GM11168 (cell line): Measurements from ENCODE around the gene CCR1.

Source experiments
- in situ Hi-C: fragments of 300-500 bp; cut with MboI; formaldehyde crosslinking; loops from one replicate; pipeline ENCODE4 v1.12.0; 2022; ENCODE audit warnings: low sequenced_read_pairs; ENCODE audit not compliant: unreplicated experiment

The CCR1 gene

DNA sequence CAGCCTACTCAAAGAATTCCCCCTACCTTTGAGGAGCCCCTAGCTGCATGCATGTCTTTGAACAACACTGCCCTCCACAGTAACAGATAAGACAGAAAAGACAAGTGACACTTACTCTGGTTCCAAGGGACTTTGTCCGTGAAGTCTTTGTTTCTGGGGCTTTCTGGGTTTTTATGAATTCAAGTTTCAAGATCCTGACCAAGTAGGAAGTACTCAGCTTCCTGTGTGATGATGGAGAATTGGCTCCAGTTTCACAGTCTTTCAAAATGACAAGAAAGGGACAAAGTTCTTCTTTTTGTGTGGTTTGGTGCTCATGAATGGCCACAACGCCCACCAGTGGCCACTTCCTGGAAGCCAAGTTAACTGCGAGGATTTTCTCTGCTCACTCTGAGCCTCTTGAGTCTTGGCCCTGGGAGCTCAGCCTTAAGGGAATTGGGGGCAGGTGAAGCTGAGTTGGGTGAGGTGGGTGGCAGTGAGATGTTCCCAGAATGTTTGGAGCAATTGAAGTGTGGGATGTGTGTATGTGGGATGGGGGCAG is at the start of gene CCR1:
TSS of gene CCR1 (minus strand) at position 147 of the 538 bp plus-strand sequence. CDS start 4,000 bp downstream, outside the sequence.
- in situ Hi-C loops = loop anchor here (5.0 kb wide), 1 partner anchor 121 kb away; no protein-coding TSS in a partner anchor

DNA sequence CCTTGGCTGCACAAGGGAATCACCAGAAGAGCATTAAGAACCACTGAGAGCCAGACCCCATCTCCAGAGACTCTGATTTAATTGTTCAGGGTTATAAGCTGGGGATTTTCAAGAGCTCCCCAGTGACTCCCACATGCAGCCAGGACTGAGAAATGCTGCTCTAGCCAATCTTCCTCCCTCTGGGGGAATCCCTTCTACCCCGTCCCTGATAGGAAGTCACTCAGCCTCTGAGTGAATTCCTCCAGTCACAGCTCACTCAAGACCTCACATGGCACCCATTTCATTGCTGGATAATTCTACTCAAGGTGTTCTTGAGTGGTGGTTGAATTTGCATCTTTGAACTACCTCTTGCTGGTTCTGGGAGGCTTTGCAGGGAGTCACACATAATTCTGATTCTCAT is 44.9 kb upstream of the CCR1 start:
- in situ Hi-C loops = no loop called here

DNA sequence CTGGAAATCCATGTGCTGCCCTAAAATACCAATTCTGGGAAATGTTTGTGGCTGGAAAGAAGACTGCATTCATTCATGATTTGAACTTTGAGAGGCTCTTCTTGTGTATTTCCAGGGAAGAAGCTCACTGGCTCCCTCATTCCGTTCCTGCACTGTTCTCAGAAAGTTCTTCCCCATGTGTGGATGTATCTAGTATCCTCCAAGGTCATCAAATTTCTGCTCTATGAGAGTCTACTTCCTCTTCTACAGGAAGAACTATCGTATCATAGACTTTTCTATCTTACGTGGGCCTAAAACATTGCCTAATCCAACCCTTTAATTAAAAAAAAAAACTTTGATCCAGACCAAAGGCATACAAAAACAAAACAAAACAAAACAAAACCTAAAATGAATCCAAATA is 37.0 kb upstream of the CCR1 start:
- in situ Hi-C loops = no loop called here

DNA sequence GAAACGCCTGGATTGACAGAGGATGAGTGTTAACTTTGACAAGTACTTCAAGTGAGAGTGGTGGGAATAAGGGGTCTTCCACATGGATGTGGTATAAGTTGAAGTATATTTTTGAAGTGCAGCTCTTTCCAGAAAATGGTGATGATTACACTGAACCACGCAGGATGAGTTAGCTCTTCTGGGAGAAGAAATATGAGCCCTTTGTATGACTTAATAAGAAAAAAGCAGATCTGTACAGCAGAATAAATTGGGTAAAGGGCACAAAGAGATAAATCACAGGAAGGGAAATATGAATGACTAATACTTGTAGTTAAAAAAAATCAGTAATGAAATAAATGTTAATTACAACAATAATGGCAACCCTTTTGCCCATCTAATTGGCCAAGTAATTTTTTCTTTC is 35.4 kb upstream of the CCR1 start:
- in situ Hi-C loops = no loop called here

DNA sequence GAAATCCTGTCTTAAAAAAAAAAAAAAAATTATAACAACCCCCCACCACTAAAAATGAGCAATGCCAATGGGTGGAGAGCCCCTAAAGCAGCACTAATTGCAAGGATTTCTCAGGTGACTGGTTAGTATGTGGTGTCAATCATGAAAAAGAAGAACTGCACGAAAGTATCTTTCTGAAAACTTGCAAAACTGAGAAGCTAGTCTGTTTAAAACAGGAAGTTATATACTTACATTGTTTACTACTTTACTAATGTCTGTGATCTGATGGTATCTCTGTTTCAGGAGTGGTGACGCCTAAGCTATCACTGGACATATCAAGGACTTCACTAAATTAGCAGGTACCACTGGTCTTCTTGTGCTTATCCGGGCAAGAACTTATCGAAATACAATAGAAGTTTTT is 34.0 kb upstream of the CCR1 start, which contains the start of gene CCR3:
TSS of gene CCR3 (plus strand) at position 341 of the 400 bp plus-strand sequence. CDS start 22,699 bp downstream, outside the sequence.
- in situ Hi-C loops = no loop called here

DNA sequence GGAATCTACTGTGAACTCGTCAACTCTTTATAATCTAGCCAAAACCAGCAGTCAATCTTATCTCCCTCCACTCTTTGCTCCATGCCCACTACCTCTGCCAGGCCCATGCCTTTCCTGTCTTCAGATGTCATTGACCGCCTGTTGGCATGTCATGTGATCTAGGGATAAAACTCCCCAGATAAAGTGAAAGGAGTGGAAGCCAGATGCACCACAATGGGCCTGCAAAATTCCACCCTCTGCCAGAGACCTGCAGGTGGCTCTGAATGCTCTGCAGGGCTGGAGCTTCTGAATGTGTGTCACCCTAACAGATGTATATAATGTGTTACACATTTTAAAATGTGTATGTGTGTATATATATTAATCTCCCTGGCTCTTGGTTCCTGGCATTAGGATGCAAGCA is 31.8 kb upstream of the CCR1 start:
- in situ Hi-C loops = no loop called here

DNA sequence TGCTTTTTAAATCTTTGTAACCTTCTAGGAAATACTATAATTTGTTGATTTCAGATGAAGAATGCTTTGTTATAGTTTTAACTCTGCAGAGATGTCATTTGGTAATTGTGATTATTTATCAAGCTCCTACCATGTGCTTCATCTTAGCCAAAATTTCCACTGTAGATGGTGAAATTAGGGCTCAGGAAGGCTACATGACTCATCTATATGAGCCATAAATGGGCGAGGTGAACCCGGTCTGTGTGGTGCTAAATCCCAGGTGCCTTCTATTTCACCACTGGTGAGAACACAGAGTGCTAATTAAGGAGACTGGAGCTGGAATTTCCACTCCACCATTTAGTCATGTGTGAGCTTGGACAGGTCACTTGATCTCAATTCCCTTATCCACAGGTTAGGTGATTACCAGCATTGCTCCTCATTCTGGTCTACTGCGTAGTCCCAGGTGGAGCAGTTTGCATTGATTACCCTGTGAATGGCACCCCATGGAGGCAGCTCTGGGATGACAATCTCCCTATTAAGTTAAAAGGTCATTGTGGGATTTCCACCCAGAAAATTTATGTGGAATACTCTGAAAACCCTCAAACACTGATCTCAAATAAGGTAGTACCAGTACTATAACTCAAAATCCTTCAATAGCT is 31.3 kb upstream of the CCR1 start:
- in situ Hi-C loops = no loop called here

DNA sequence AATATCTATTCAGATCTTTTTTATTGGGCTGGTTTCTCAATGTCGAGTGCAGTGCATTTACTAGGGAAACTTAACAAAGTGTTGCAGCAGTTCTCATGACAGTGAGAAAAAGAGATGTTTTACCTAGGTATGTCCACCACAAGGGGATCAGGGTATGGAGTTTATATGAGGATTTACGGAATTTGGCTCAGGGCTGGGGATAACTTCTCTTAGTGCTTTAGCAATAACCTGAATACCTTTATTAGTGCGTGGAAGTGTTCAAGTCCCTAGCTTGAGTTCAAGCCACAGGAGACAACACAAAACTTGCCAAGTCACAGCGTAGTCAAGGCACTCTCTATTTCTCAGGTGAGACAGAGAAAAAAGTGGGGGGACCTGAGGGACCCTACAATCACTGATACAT is 30.3 kb upstream of the CCR1 start:
- in situ Hi-C loops = no loop called here

DNA sequence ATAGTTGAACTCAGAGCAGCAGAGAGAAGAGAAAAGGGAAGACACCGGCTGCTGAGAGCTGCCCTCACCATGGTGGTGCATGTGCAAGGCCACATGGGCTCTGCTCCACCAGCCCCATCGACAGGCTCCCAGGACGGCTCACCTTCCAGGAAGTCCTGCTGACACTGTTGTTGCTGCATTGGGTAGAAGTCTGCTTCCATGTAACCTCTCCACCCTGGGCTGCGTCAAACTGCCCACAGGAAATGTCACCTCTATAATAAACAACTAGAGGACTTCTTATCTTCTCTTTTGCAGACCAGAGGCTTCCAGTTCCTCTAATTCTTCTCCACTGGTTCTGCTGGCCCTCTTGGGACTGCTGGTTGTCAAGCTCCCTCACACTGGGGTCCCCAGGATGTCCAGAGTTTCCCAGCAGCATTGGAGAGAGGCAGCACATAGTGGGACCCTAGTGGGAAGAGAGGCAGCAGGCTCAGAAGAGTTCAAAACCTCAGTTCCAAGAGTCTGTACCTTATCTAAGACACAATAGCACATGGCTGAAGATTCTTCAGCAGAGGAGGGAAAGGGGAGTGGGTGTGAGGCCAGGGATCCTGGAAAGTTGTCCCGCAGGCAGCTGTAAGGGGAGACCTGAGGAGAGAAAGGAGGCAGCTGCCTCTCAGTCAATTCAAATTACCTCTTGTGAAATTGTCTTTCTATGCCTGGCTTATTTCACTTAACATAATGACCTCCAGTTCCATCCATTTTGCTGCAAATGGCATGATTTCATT is 28.4 kb upstream of the CCR1 start:
- in situ Hi-C loops = no loop called here

DNA sequence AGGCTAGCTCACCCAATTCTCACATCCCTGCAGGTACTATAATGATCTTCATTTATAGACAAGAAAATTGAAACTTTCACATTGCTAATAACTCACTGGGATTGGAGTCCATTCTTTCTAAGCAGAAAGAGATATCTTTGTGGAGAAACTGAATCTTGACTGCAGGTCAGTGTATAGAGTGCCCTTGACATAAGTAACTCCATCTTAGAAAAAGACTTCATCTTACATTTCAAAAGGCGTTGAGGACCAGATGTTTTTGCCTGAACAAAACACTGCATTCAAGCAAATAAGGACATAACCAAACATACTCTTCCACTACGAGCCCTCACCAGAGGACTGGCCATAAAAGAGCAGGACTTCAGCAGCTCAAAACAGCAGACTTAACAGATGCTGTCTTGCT is 27.3 kb upstream of the CCR1 start:
- in situ Hi-C loops = no loop called here

DNA sequence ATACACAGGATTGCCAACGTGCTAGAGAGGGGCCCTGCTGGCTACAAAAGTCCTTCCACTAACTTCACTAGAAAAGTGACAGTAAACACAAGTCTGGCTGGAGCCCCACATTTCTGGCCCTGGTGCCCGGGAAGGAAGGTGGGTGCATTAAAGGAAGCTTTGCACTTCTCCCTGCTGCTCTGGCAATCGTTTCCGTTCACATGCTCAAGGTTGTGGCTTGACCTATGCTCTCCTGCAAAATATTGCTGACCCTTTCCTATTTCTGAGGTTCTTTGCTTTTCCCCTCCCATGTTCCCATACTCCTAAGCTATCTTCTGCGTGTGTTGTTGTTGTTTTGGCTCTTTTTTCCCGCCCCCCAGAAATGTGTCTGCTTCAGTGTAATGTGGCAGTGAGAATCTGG is 25.1 kb upstream of the CCR1 start:
- in situ Hi-C loops = no loop called here

DNA sequence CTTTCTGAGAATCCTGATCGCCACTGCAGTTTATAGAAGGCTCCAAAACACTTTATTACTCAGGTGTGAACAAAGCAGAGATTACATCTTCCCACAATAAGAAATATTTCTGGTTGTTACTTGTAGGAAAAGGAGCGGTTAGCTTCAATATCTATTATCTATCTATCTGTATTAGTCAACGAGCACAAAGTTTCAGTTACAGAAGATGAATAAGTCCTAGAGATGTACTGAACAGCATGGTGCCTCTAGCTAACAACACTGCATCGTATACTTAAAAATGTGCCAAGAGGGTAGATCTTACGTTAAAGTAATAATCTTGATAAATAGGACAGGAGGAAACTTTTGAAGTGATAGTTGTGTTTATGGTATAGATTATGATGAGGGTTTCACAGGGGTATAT is 23.2 kb upstream of the CCR1 start:
- in situ Hi-C loops = no loop called here

DNA sequence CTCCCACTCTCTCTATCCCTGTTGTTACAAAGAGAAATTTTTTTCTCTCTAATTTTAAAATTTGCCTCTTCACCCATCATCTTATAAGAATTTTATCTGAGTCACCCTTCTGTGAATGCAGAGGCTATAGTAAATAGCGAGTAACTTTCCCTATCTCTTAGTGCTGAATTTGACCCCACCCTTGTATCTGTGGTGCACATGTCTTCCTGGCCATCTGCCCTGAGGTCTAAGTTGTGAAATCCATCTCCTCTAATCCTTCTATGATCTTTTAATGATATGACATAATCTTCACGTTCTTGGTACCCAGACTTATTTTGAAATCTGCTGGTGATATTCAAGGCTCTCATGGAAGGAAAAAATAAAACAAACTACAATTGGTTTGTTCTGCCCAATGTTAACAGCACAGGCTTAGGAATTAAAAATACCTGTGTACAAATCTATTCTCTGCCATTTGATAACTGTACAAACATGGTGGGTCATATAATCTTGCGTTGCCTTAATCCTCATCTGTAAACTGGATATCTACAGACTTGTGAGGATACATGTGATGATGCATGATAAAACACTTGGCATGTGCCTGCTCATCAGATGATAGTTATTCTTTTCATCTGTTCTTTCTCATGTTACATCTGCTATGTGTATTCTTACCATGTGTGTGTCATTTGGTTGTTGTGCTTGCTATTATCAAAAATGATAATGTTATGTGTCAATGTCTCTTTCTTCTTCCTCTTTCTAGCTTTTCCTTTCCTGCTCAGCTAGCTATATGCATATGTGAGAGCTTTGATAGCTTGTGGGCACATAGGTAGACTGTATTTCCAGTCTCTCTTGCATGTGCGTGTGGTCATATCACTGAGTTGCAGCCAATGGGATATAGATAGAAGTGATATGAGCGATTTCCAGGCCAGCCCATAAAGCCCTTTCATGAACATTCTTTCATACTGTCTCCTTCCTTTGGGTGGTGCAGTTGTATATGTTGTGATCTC is 20.4 kb upstream of the CCR1 start:
- in situ Hi-C loops = no loop called here

DNA sequence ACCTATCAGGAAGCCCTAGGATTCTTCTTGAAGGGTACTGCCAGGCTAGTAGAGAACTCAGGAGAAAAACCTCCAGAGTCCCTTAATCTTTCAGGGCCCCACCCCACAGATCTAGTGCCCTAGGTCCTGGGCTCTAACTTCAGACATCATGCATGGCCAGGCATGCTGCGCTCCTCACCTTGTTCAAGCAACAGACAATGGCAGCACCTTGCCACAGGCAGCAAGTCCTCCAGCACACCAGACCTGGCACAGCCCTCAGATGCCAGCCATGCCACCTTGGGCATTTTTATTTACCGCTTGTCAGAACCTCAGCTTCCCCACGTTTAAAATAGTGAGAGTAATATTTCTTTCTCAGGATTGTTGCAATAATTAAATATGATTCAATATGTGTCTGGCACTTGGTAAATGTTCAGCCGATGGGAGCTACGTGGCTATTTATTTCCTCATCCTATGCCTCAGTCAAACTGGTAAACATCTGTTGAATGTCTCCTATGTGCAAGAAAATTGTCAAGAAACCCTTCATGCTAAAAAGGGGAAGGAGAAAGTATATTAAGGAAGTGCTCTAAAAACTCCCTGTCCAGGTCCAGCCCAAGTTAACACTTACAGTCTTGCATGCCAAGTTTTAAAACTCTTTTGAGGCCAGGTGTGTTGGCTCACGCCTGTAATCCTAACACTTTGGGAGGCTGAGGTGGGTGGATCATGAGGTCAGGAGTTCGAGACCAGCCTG is 14.5 kb upstream of the CCR1 start:
- in situ Hi-C loops = no loop called here

DNA sequence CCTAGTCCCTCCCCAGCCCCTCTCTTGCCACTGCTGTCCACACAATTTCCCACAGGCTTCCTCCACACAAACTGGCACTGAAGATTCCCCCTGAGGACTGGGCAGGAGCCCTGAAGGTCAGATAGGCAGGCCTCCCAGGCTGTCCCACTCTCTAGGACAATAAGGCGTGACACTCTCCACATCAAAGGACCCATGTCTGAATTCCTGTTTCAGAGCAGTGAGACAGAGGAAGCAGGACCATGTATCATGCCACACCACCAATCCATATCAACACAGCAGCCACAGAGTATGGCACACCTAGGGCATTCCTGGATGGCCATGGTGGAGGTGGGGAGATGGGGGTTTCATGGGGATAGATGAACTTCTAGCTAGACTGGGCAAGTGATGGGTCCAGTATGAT is 13.8 kb upstream of the CCR1 start:
- in situ Hi-C loops = no loop called here

DNA sequence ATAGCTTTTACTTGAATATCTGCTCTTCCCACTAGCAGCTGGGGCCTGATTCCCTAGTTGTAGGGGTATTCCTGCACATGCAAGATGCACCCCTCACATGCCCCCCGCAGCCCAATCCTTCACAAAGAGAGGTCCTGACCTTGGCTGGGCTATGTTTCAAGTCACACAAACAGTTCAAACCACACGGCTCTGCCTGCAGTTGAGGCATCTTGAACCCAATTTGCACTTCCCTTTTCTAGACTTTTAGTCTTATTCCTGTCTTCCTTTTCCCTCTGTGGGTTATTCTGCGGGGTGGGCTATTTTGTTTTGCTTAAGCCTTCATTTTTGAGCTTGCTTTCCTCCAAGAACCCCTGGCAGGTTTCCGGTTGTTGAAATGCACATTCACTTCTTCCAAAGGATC is 13.3 kb upstream of the CCR1 start:
- in situ Hi-C loops = no loop called here

DNA sequence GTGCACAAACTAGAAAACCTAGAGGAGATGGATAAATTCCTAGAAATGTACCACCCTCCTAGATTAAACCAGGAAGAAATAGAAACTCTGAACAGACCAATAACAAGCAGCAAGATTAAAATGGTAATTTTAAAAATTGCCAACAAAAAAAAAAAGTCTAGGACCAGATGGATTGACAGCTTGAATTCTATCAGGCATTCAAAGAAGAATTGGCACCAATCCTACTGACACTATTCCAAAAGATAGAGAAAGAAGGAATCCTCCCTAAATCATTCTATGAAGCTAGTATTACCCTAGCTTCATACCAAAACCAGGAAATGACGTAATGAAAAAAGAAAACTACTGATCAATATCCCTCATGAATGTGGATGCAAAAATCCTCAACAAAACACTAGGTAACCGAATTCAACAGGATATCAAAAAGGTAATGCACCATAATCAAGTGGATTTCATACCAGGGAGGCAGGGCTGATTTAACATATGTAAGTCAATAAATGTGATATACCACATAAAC is 10.1 kb upstream of the CCR1 start:
- in situ Hi-C loops = loop anchor here (5.0 to 10.0 kb wide), 2 partner anchors 154 to 227 kb away; partner anchors contain the start of gene CCR5

DNA sequence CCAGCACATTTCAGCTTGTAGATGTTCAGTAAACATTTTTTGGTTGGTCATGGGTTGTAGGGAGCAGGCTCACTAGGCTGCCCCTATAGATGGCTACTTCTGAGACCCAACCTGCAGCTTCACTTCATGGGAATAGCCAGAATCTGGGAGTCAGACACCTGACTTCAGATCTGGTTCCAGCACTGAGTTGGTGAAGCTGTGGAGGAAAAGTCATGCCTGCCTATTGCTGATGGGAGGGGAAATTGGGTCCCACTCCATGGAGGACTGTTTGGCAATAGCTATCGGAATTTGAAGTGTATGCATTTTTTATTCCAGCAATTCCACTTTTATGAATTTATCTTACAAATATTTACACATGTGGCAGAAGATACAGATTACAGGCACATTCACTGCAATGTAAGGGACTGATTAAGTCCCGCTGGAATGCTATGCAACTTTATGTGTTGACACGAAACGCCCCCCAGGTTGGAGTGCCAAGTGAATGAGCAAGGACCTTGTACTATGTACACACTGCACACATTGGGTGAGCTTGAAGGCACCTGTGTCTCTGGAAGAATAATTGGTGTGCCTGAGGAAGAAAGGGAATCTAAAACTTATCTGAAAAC is 7.8 kb upstream of the CCR1 start:
- in situ Hi-C loops = loop anchor here (5.0 to 10.0 kb wide), 2 partner anchors 156 to 229 kb away; partner anchors contain the start of gene CCR5
